ENCODE results near the gene MTF2.
"Not testable (repeated sequence)": the region's sequence is repeated elsewhere in the genome, so short reads cannot be mapped to it uniquely, and the experiment has no call there.

MTF2 gene

GRCh38 chr1:93155335-93155734 is 76.3 kb downstream of the MTF2 start:
- H3K36me3 ChIP-seq (ENCODE audit: insufficient read depth, insufficient read length, low read length) = peaks cover 73% of the 10 kb centered on the region
- H3K27me3 ChIP-seq (ENCODE audit: insufficient read depth, insufficient read length) = no peaks in the 10 kb centered on the region
- H3K4me3 ChIP-seq (ENCODE audit: insufficient read length, low read depth) = no peak overlapping the region
- DNase-seq (ENCODE audit: low read depth, low spot score) = no peak
- TF ChIP-seq SUZ12 (IDR thresholded peaks at IDR 0.05; ENCODE audit: extremely low read depth, insufficient read depth, insufficient read length) (no peak), ZNF274 (IDR thresholded peaks at IDR 0.05; ENCODE audit: low read depth, low read length) (no peak)
- no peaks in the 10 kb centered on the region for H3K4me1 ChIP-seq (ENCODE audit: insufficient read depth, insufficient read length)
- H3K9me3 ChIP-seq (ENCODE audit: insufficient read depth, low read length) = no peaks in the 10 kb centered on the region
- H3K9ac ChIP-seq (ENCODE audit: insufficient read length, low read depth) = no peak overlapping the region

GRCh38 chr1:93159337-93159736 is 80.3 kb downstream of the MTF2 start:
- Histone ChIP-seq H3K4me3 (ENCODE audit: insufficient read length, low read depth) (no peak overlapping the region), H3K4me1 (ENCODE audit: insufficient read depth, insufficient read length) (no peaks in the 10 kb centered on the region), H3K9me3 (ENCODE audit: insufficient read depth, low read length) (no peaks in the 10 kb centered on the region), H3K9ac (ENCODE audit: insufficient read length, low read depth) (no peak overlapping the region), H3K36me3 (ENCODE audit: insufficient read depth, insufficient read length, low read length) (peaks cover 49% of the 10 kb centered on the region), H3K27me3 (ENCODE audit: insufficient read depth, insufficient read length) (no peaks in the 10 kb centered on the region)
- DNase-seq (ENCODE audit: low read depth, low spot score) = no peak
- TF ChIP-seq YY1 (IDR thresholded peaks at IDR 0.05; ENCODE audit: insufficient read depth, insufficient read length) (no peak), SUZ12 (IDR thresholded peaks at IDR 0.05; ENCODE audit: extremely low read depth, insufficient read depth, insufficient read length) (no peak), ZNF274 (IDR thresholded peaks at IDR 0.05; ENCODE audit: low read depth, low read length) (no peak)

GRCh38 chr1:93163314-93163713 is 84.2 kb downstream of the MTF2 start:
- DNase-seq (ENCODE audit: low read depth, low spot score); H3K4me1 ChIP-seq (ENCODE audit: insufficient read depth, insufficient read length): not testable (repeated sequence)
- H3K36me3 ChIP-seq (ENCODE audit: insufficient read depth, insufficient read length, low read length) = peaks cover 13% of the 10 kb centered on the region

DNA sequence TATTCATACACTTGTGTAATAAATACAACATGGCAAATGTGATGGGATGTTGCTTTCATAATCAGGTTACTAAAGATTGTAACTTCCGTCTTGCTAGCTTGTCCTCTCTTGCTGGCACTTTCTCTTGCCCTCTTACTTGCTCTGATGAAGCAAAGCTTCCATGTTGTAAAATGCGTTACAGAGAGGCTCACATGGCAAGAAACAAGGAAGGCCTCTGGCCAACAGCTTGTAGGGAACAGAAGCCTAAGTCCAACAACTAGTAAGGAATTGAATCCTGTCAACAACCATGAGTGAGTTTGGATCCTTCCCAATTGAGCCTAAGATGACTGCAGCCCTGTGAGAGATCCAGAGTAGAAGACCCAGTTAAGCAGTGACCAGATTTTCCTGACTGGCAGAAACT is 85.7 kb downstream of the MTF2 start:
- Histone ChIP-seq H3K9me3 (ENCODE audit: insufficient read depth, low read length) (0 out of 2 replicates have a peak, but pooled peaks cover 4% of the 10 kb centered on the region), H3K36me3 (ENCODE audit: insufficient read depth, insufficient read length, low read length) (peaks cover 2% of the 10 kb centered on the region), H3K4me3 (ENCODE audit: insufficient read length, low read depth) (no peak overlapping the region), H3K9ac (ENCODE audit: insufficient read length, low read depth) (no peak overlapping the region), H3K4me1 (ENCODE audit: insufficient read depth, insufficient read length) (no peaks in the 10 kb centered on the region), H3K27me3 (ENCODE audit: insufficient read depth, insufficient read length) (no peaks in the 10 kb centered on the region)
- DNase-seq (ENCODE audit: low read depth, low spot score) = no peak
- TF ChIP-seq ZNF274 (IDR thresholded peaks at IDR 0.05; ENCODE audit: low read depth, low read length) = no peak
- no peak for TF ChIP-seq YY1 (IDR thresholded peaks at IDR 0.05; ENCODE audit: insufficient read depth, insufficient read length)
- TF ChIP-seq SUZ12 (IDR thresholded peaks at IDR 0.05; ENCODE audit: extremely low read depth, insufficient read depth, insufficient read length) = no peak

More at GRCh38 chr1:93163314-93163713, 84.2 kb downstream of the MTF2 start:
- H3K27me3 ChIP-seq (ENCODE audit: insufficient read depth, insufficient read length); H3K9me3 ChIP-seq (ENCODE audit: insufficient read depth, low read length); H3K4me3 ChIP-seq (ENCODE audit: insufficient read length, low read depth); H3K9ac ChIP-seq (ENCODE audit: insufficient read length, low read depth): not testable (repeated sequence)

DNA sequence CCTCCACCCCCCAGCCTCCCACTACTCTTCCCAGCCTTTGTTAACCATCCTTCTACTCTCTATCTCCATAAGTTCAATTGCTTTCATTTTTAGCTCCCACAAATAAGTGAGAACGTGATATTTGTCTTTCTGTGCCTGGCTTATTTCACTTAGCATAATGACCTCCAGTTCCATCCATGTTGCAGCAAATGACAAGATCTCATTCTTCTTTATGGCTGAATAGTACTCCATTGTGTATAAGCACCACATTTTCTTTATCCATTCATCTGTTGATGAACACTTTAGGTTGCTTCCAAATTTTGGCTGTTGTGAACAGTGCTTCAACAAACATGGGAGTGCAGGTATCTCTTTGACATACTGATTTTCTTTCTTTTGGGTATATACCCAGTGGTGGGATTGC is 86.8 kb downstream of the MTF2 start:
- peaks cover 12% of the 10 kb centered on the region; the same call in 1 of the 2 replicates for H3K9me3 ChIP-seq (ENCODE audit: insufficient read depth, low read length)
- not testable (repeated sequence) for DNase-seq (ENCODE audit: low read depth, low spot score); H3K4me3 ChIP-seq (ENCODE audit: insufficient read length, low read depth); H3K36me3 ChIP-seq (ENCODE audit: insufficient read depth, insufficient read length, low read length); H3K4me1 ChIP-seq (ENCODE audit: insufficient read depth, insufficient read length); H3K27me3 ChIP-seq (ENCODE audit: insufficient read depth, insufficient read length); H3K9ac ChIP-seq (ENCODE audit: insufficient read length, low read depth)

GRCh38 chr1:93167006-93167405 is 87.9 kb downstream of the MTF2 start:
- H3K27me3 ChIP-seq (ENCODE audit: insufficient read depth, insufficient read length) = no peaks in the 10 kb centered on the region
- no peaks in the 10 kb centered on the region for H3K36me3 ChIP-seq (ENCODE audit: insufficient read depth, insufficient read length, low read length)
- H3K4me3 ChIP-seq (ENCODE audit: insufficient read length, low read depth) = no peak overlapping the region
- TF ChIP-seq YY1 (IDR thresholded peaks at IDR 0.05; ENCODE audit: insufficient read depth, insufficient read length) (no peak), SUZ12 (IDR thresholded peaks at IDR 0.05; ENCODE audit: extremely low read depth, insufficient read depth, insufficient read length) (no peak), ZNF274 (IDR thresholded peaks at IDR 0.05; ENCODE audit: low read depth, low read length) (no peak)
- no peaks in the 10 kb centered on the region for H3K4me1 ChIP-seq (ENCODE audit: insufficient read depth, insufficient read length)
- H3K9me3 ChIP-seq (ENCODE audit: insufficient read depth, low read length) = peaks cover 12% of the 10 kb centered on the region; the same call in 1 of the 2 replicates
- H3K9ac ChIP-seq (ENCODE audit: insufficient read length, low read depth) = no peak overlapping the region
- no peak for DNase-seq (ENCODE audit: low read depth, low spot score)

- H3K27me3 ChIP-seq (ENCODE audit: insufficient read depth, insufficient read length); H3K36me3 ChIP-seq (ENCODE audit: insufficient read depth, insufficient read length, low read length); H3K9ac ChIP-seq (ENCODE audit: insufficient read length, low read depth); H3K4me3 ChIP-seq (ENCODE audit: insufficient read length, low read depth); DNase-seq (ENCODE audit: low read depth, low spot score); H3K4me1 ChIP-seq (ENCODE audit: insufficient read depth, insufficient read length): not testable (repeated sequence)
- H3K9me3 ChIP-seq (ENCODE audit: insufficient read depth, low read length) = peaks cover 12% of the 10 kb centered on the region; the same call in 1 of the 2 replicates
These were observed 91.1 kb downstream of the MTF2 start for GRCh38 chr1:93170141-93170678.

DNA sequence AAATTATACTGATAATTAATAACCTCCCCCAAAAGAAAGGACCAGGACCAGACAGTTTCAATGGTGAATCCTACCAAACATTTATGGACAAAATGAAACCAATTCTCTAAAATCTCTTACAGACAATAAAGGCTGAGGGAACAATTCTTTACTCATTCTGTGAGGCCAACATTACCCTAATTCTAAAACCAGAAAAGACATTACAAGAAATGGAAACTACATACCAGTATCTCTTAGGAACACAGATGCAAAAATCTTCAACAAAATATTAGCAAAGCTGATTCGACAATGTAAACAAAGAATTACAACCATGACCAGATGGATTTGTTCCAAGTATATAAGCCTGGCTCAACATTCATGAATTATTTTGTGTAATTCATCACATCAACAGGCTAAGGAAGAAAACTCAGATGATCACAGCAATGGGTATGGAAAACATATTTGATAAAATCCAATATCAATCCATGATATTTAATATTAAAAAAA is 92.5 kb downstream of the MTF2 start:
- TF ChIP-seq YY1 (IDR thresholded peaks at IDR 0.05; ENCODE audit: insufficient read depth, insufficient read length) (no peak), ZNF274 (IDR thresholded peaks at IDR 0.05; ENCODE audit: low read depth, low read length) (no peak), SUZ12 (IDR thresholded peaks at IDR 0.05; ENCODE audit: extremely low read depth, insufficient read depth, insufficient read length) (no peak)
- peaks cover 16% of the 10 kb centered on the region for H3K36me3 ChIP-seq (ENCODE audit: insufficient read depth, insufficient read length, low read length)
- H3K9me3 ChIP-seq (ENCODE audit: insufficient read depth, low read length) = peaks cover 12% of the 10 kb centered on the region; the same call in 1 of the 2 replicates
- H3K4me1 ChIP-seq (ENCODE audit: insufficient read depth, insufficient read length) = no peaks in the 10 kb centered on the region
- no peak overlapping the region for H3K4me3 ChIP-seq (ENCODE audit: insufficient read length, low read depth)
- no peak overlapping the region for H3K9ac ChIP-seq (ENCODE audit: insufficient read length, low read depth)
- no peak for DNase-seq (ENCODE audit: low read depth, low spot score)
- no peaks in the 10 kb centered on the region for H3K27me3 ChIP-seq (ENCODE audit: insufficient read depth, insufficient read length)

Measured in NT2/D1 (cell line).